Measurements from ENCODE around the gene ENPP1.

ENPP1 gene

GRCh38 chr6:131803007-131803769 is 4.6 kb upstream of the ENPP1 start:
- no peaks in the 10 kb centered on the region for H3K36me3 Mint-ChIP-seq (ENCODE audit: low read depth)
- peaks cover 33% of the 10 kb centered on the region for H3K4me1 Mint-ChIP-seq (ENCODE audit: low read depth)
- peaks cover 6% of the 10 kb centered on the region for H3K9me3 Mint-ChIP-seq
- H3K27me3 Mint-ChIP-seq = peaks cover 43% of the 10 kb centered on the region
- H3K27ac Mint-ChIP-seq = no peak overlapping the region
- no peak overlapping the region for H3K4me3 Mint-ChIP-seq

- Mint-ChIP-seq H3K9me3 (peaks cover 4% of the 10 kb centered on the region), H3K27me3 (peaks cover 49% of the 10 kb centered on the region), H3K27ac (no peak overlapping the region), H3K4me3 (no peak overlapping the region), H3K36me3 (ENCODE audit: low read depth) (no peaks in the 10 kb centered on the region), H3K4me1 (ENCODE audit: low read depth) (peaks cover 41% of the 10 kb centered on the region)
These were observed 3.7 kb upstream of the ENPP1 start for GRCh38 chr6:131804131-131804530.

- peaks cover 61% of the 10 kb centered on the region for H3K27me3 Mint-ChIP-seq
- H3K4me1 Mint-ChIP-seq (ENCODE audit: low read depth) = peaks cover 33% of the 10 kb centered on the region
- no peaks in the 10 kb centered on the region for H3K9me3 Mint-ChIP-seq
- H3K27ac Mint-ChIP-seq = peak overlapping the region; percentile 22
- peak overlapping the region; percentile 82 for H3K4me3 Mint-ChIP-seq
- no peaks in the 10 kb centered on the region for H3K36me3 Mint-ChIP-seq (ENCODE audit: low read depth)
These were observed 538 bp upstream of the ENPP1 start for GRCh38 chr6:131807321-131807643.

GRCh38 chr6:131808460-131809269 is 845 bp downstream of the ENPP1 start:
- Mint-ChIP-seq H3K36me3 (ENCODE audit: low read depth) (no peaks in the 10 kb centered on the region), H3K27me3 (peaks cover 61% of the 10 kb centered on the region), H3K4me1 (ENCODE audit: low read depth) (peaks cover 19% of the 10 kb centered on the region), H3K4me3 (peak overlapping the region; percentile 77), H3K27ac (no peak overlapping the region), H3K9me3 (no peaks in the 10 kb centered on the region)

- Mint-ChIP-seq H3K4me1 (ENCODE audit: low read depth) (peaks cover 16% of the 10 kb centered on the region), H3K27ac (no peak overlapping the region), H3K36me3 (ENCODE audit: low read depth) (no peaks in the 10 kb centered on the region), H3K4me3 (no peak overlapping the region), H3K9me3 (no peaks in the 10 kb centered on the region), H3K27me3 (peaks cover 65% of the 10 kb centered on the region)
These were observed 3.7 kb downstream of the ENPP1 start for GRCh38 chr6:131811500-131811899.

- no peak overlapping the region for H3K27ac Mint-ChIP-seq
- H3K4me3 Mint-ChIP-seq = no peak overlapping the region
- no peaks in the 10 kb centered on the region for H3K36me3 Mint-ChIP-seq (ENCODE audit: low read depth)
- H3K4me1 Mint-ChIP-seq (ENCODE audit: low read depth) = no peaks in the 10 kb centered on the region
- peaks cover 54% of the 10 kb centered on the region for H3K27me3 Mint-ChIP-seq
- no peaks in the 10 kb centered on the region for H3K9me3 Mint-ChIP-seq
These were observed 6.2 kb downstream of the ENPP1 start for GRCh38 chr6:131813991-131814390.

GRCh38 chr6:131816869-131817268 is 9.0 kb downstream of the ENPP1 start:
- Mint-ChIP-seq H3K4me1 (ENCODE audit: low read depth) (no peaks in the 10 kb centered on the region), H3K27ac (no peak overlapping the region), H3K4me3 (no peak overlapping the region), H3K27me3 (peaks cover 50% of the 10 kb centered on the region), H3K9me3 (no peaks in the 10 kb centered on the region), H3K36me3 (ENCODE audit: low read depth) (no peaks in the 10 kb centered on the region)

GRCh38 chr6:131819572-131820124 is 11.8 kb downstream of the ENPP1 start:
- Mint-ChIP-seq H3K36me3 (ENCODE audit: low read depth) (no peaks in the 10 kb centered on the region), H3K27ac (no peak overlapping the region), H3K9me3 (no peaks in the 10 kb centered on the region), H3K4me1 (ENCODE audit: low read depth) (no peaks in the 10 kb centered on the region), H3K27me3 (peaks cover 44% of the 10 kb centered on the region), H3K4me3 (no peak overlapping the region)

- Mint-ChIP-seq H3K27ac (no peak overlapping the region), H3K4me3 (no peak overlapping the region), H3K4me1 (ENCODE audit: low read depth) (no peaks in the 10 kb centered on the region), H3K9me3 (no peaks in the 10 kb centered on the region), H3K36me3 (ENCODE audit: low read depth) (no peaks in the 10 kb centered on the region), H3K27me3 (peaks cover 36% of the 10 kb centered on the region)
These were observed 13.4 kb downstream of the ENPP1 start for GRCh38 chr6:131821010-131821807.

- H3K27ac Mint-ChIP-seq = no peak overlapping the region
- no peaks in the 10 kb centered on the region for H3K9me3 Mint-ChIP-seq
- no peaks in the 10 kb centered on the region for H3K36me3 Mint-ChIP-seq (ENCODE audit: low read depth)
- no peaks in the 10 kb centered on the region for H3K4me1 Mint-ChIP-seq (ENCODE audit: low read depth)
- H3K27me3 Mint-ChIP-seq = peaks cover 38% of the 10 kb centered on the region
- H3K4me3 Mint-ChIP-seq = no peak overlapping the region
These were observed 14.3 kb downstream of the ENPP1 start for GRCh38 chr6:131822119-131822518.

- Mint-ChIP-seq H3K4me1 (ENCODE audit: low read depth) (no peaks in the 10 kb centered on the region), H3K9me3 (no peaks in the 10 kb centered on the region), H3K27ac (no peak overlapping the region), H3K4me3 (no peak overlapping the region), H3K27me3 (peaks cover 44% of the 10 kb centered on the region), H3K36me3 (ENCODE audit: low read depth) (no peaks in the 10 kb centered on the region)
These were observed 15.6 kb downstream of the ENPP1 start for GRCh38 chr6:131823276-131823902.

- no peaks in the 10 kb centered on the region for H3K9me3 Mint-ChIP-seq
- H3K36me3 Mint-ChIP-seq (ENCODE audit: low read depth) = no peaks in the 10 kb centered on the region
- H3K27me3 Mint-ChIP-seq = peaks cover 34% of the 10 kb centered on the region
- H3K4me1 Mint-ChIP-seq (ENCODE audit: low read depth) = no peaks in the 10 kb centered on the region
- H3K4me3 Mint-ChIP-seq = no peak overlapping the region
- H3K27ac Mint-ChIP-seq = no peak overlapping the region
These were observed 18.1 kb downstream of the ENPP1 start for GRCh38 chr6:131825946-131826345.

- H3K4me3 Mint-ChIP-seq = no peak overlapping the region
- peaks cover 28% of the 10 kb centered on the region for H3K27me3 Mint-ChIP-seq
- no peak overlapping the region for H3K27ac Mint-ChIP-seq
- no peaks in the 10 kb centered on the region for H3K9me3 Mint-ChIP-seq
- H3K36me3 Mint-ChIP-seq (ENCODE audit: low read depth) = no peaks in the 10 kb centered on the region
- no peaks in the 10 kb centered on the region for H3K4me1 Mint-ChIP-seq (ENCODE audit: low read depth)
These were observed 20.3 kb downstream of the ENPP1 start for GRCh38 chr6:131828080-131828479.

GRCh38 chr6:131828951-131829350 is 21.1 kb downstream of the ENPP1 start:
- H3K36me3 Mint-ChIP-seq (ENCODE audit: low read depth) = no peaks in the 10 kb centered on the region
- H3K27me3 Mint-ChIP-seq = peaks cover 27% of the 10 kb centered on the region
- no peaks in the 10 kb centered on the region for H3K4me1 Mint-ChIP-seq (ENCODE audit: low read depth)
- H3K4me3 Mint-ChIP-seq = no peak overlapping the region
- H3K27ac Mint-ChIP-seq = no peak overlapping the region
- H3K9me3 Mint-ChIP-seq = no peaks in the 10 kb centered on the region

All from stimulated activated naive CD8-positive, alpha-beta T cell treated with anti-CD3 and anti-CD28 coated beads, Interleukin-15, Interleukin-2, amounts not matched to agents 100 ng/mL and 50 ng/mL, for 24 hours (primary cell).